Keratinocyte (primary cell): Measurements from ENCODE around the gene ANKRD30B. TPM values are rescaled to one million over a fixed set of nuclear protein-coding genes. Genes with fewer than 3 reads are reported as not detected.
"Not testable (repeated sequence)": the region's sequence is repeated elsewhere in the genome, so short reads cannot be mapped to it uniquely, and the experiment has no call there.

Source experiments
- DNase-seq: peaks from one replicate; pipeline ENCODE4 v3.0.0-alpha.2; 2011; ENCODE audit warnings: low read depth, missing footprints, low spot score
- FAIRE-seq: peaks from 2 replicates; lab custom pipeline; 2011; peaks lifted over from hg19 to GRCh38; lab: Jason Lieb, UNC
- H2AFZ ChIP-seq: 2 replicates; pipeline ENCODE4 v1.6.0; 2012; ENCODE audit warnings: low read length, control low read depth, inconsistent platforms; ENCODE audit not compliant: control insufficient read depth
- H3K27ac ChIP-seq: 2 replicates; pipeline ENCODE4 v1.5.1; 2011; ENCODE audit warnings: low read length; ENCODE audit not compliant: control insufficient read depth, insufficient read depth
- H3K27me3 ChIP-seq: 3 replicates; pipeline ENCODE4 v1.6.0; 2011; ENCODE audit warnings: low read length; ENCODE audit not compliant: control insufficient read depth, insufficient read depth; ENCODE audit errors: extremely low read depth
- H3K36me3 ChIP-seq, 2 experiments: 2 replicates in 1 of 2; 3 replicates in 1 of 2; pipeline ENCODE4 v1.5.1; 2011; ENCODE audit warnings: low read length in 2 of 2, mild to moderate bottlenecking in 1 of 2; ENCODE audit not compliant: control insufficient read depth in 2 of 2, insufficient read depth in 2 of 2; ENCODE audit errors: extremely low read depth in 1 of 2
- H3K4me1 ChIP-seq: 3 replicates; pipeline ENCODE4 v1.5.1; 2011; ENCODE audit warnings: low read length; ENCODE audit not compliant: control insufficient read depth, insufficient read depth; ENCODE audit errors: extremely low read depth
- H3K4me2 ChIP-seq: 3 replicates; pipeline ENCODE4 v1.6.0; 2011; ENCODE audit warnings: low read depth, low read length; ENCODE audit not compliant: control insufficient read depth, insufficient read depth; ENCODE audit errors: extremely low read depth
- H3K4me3 ChIP-seq, 3 experiments: fragments of 200-600 bp in 1 of 3; sonication (generic) in 1 of 3; 2 replicates in 2 of 3; 3 replicates in 1 of 3; pipeline ENCODE4 v1.5.1; 2011 to 2016; ENCODE audit warnings: low read length in 3 of 3, mild to moderate bottlenecking in 3 of 3, control low read depth in 2 of 3, inconsistent platforms in 1 of 3, low read depth in 1 of 3, mixed read lengths in 1 of 3, mixed run types in 1 of 3, moderate library complexity in 1 of 3; ENCODE audit not compliant: control insufficient read depth in 2 of 3, insufficient read depth in 2 of 3; ENCODE audit errors: extremely low read depth in 1 of 3
- H3K79me2 ChIP-seq: 2 replicates; pipeline ENCODE4 v1.6.0; 2012; ENCODE audit warnings: low read length; ENCODE audit not compliant: control insufficient read depth, insufficient read depth
- H3K9ac ChIP-seq: 3 replicates; pipeline ENCODE4 v1.6.0; 2011; ENCODE audit warnings: low read length; ENCODE audit not compliant: control insufficient read depth, insufficient read depth; ENCODE audit errors: extremely low read depth
- H3K9me1 ChIP-seq: 3 replicates; pipeline ENCODE4 v1.6.0; 2011; ENCODE audit warnings: low read length; ENCODE audit not compliant: control insufficient read depth, insufficient read depth; ENCODE audit errors: extremely low read depth
- H3K9me3 ChIP-seq: 2 replicates; pipeline ENCODE4 v1.5.1; 2012; ENCODE audit warnings: low read depth, low read length; ENCODE audit not compliant: control insufficient read depth
- H4K20me1 ChIP-seq: 3 replicates; pipeline ENCODE4 v1.6.0; 2011; ENCODE audit warnings: low read length; ENCODE audit not compliant: control insufficient read depth, insufficient read depth; ENCODE audit errors: extremely low read depth
- dilution Hi-C: fragments of 300-500 bp; cut with MboI; formaldehyde crosslinking; loops from one replicate; pipeline ENCODE4 v1.7.0; 2020; ENCODE audit warnings: low sequenced_read_pairs; ENCODE audit not compliant: extremely low pct_ligation_motif_present
- polyA plus RNA-seq, 5 experiments: library from polyadenylated mRNA; depleted of rRNA in 3 of 5; stranded (reverse) in 3 of 5; stranded (forward) in 1 of 5; unstranded in 1 of 5; fragments of >200 nt; gene quantifications; 1 replicate in 1 of 5; 2 replicates in 3 of 5; 3 replicates in 1 of 5; pipeline versions ENCODE4 v1.2.1 to v1.2.3, GENCODE V29; 2011 to 2012; ENCODE audit warnings: missing spikeins in 2 of 5, low read depth in 1 of 5, low replicate concordance in 1 of 5

The ANKRD30B gene
- polyA plus RNA-seq, 1 donor (not counting 4 experiments of a cell fraction or from before 2014, with no cell fraction given) = not detected

DNA sequence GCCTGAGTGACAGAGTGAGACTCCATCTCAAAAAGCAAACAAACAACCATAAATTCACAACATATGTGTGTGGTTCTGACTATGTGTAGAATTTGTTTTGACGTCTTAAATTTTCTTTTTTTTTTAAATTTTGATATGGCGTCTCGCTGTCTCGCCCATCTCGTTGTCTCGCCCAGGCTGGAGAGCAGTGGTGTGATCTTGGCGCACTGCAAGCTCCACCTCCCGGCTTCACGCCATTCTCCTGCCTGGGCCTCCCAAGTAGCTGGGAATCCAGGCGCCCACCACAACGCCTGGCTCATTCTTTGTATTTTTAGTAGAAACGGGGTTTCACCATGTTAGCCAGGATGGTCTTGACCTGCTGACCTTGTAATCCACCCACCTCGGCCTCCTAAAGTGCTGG lies 63.1 kb downstream of the ANKRD30B start:
- H3K9me1 ChIP-seq, H3K4me2 ChIP-seq, H3K27me3 ChIP-seq, H2AFZ ChIP-seq, dilution Hi-C loops, H3K9ac ChIP-seq, H3K4me1 ChIP-seq, H3K79me2 ChIP-seq, FAIRE-seq, H3K27ac ChIP-seq, H3K9me3 ChIP-seq, H4K20me1 ChIP-seq, DNase-seq, H3K4me3 ChIP-seq, H3K36me3 ChIP-seq: not testable (repeated sequence)

DNA sequence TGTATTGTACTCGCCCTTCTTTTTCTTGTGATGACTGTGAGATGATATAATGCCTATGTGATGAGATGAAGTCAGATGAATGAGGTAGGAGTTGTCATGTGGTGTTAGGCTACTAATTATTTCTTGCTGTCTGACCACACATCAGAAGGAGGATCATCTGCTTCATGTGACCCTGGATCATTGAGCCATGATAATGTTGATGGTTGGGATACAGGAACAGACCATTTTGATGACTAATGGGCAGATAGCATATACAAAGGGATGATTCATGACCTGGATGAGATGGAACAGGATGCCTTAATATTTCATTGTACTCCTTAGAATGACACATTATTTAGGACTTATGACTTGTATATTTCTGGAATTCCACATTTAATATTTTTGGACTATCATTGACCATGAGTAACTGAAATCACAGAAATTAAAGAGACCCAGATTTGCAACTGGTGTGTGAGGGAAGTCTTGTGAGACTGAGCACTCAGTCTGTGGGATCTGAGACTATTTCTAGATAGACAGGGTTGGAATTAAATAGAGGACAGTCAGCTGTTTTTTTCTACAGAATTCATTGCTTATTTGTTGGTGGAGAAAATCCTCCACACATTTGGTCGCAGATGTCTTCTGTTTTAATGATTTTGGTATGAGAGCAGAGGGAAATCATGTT lies 79.1 kb downstream of the ANKRD30B start:
- H3K4me3 ChIP-seq, H3K9me1 ChIP-seq, H3K36me3 ChIP-seq, H3K79me2 ChIP-seq, H3K27ac ChIP-seq, H4K20me1 ChIP-seq, FAIRE-seq, H3K4me1 ChIP-seq, DNase-seq, H2AFZ ChIP-seq, H3K9ac ChIP-seq, H3K9me3 ChIP-seq, H3K27me3 ChIP-seq, H3K4me2 ChIP-seq, dilution Hi-C loops: not testable (repeated sequence)

DNA sequence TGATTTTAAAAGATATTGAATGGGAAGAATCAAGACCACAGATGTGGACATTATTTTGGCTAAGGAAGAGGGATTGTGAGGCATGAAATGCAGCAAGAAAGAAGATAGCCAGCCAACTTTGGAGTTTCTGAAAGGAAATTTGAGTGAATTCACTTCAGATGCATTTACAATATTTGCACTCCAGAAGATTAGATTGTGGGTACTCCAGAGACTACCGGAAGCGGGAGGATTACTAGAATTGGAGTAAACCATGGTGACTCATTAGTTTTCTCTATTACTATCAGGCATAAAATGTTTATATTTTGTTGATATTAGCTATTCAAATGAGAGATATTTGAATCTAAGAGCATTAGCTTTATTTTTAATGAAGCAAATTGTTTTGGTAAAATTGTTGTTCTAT lies 93.6 kb downstream of the ANKRD30B start:
- H3K27ac ChIP-seq, dilution Hi-C loops, H4K20me1 ChIP-seq, H3K9ac ChIP-seq, H3K27me3 ChIP-seq, H3K36me3 ChIP-seq, H3K9me1 ChIP-seq, H3K4me2 ChIP-seq, DNase-seq, H3K79me2 ChIP-seq, FAIRE-seq, H3K9me3 ChIP-seq, H3K4me1 ChIP-seq, H2AFZ ChIP-seq, H3K4me3 ChIP-seq: not testable (repeated sequence)

DNA sequence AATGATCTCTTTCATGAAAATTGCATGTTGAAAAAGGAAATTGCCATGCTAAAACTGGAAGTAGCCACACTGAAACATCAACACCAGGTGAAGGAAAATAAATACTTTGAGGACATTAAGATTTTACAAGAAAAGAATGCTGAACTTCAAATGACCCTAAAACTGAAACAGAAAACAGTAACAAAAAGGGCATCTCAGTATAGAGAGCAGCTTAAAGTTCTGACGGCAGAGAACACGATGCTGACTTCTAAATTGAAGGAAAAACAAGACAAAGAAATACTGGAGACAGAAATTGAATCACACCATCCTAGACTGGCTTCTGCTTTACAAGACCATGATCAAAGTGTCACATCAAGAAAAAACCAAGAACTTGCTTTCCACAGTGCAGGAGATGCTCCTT lies 103.6 kb downstream of the ANKRD30B start:
- dilution Hi-C loops, H3K4me3 ChIP-seq, H2AFZ ChIP-seq, DNase-seq, H3K36me3 ChIP-seq, H4K20me1 ChIP-seq, H3K9me1 ChIP-seq, FAIRE-seq, H3K9ac ChIP-seq, H3K79me2 ChIP-seq, H3K27ac ChIP-seq, H3K9me3 ChIP-seq, H3K4me1 ChIP-seq, H3K27me3 ChIP-seq, H3K4me2 ChIP-seq: not testable (repeated sequence)

DNA sequence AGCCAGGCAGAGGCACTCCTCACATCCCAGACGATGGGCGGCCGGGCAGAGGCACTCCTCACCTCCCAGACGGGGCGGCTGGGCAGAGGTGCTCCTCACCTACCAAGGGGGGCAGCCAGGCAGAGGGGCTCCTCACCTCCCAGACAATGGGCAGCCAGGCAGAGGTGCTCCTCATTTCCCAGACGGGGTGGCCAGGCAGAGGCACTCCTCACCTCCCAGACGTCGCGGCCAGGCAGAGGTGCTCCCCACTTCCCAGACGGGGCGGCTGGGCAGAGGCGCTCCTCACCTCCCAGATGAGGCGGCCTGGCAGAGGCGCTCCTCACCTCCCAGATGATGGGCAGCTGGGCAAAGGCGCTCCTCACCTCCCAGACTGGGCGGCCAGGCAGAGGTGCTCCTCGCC lies 107.7 kb downstream of the ANKRD30B start:
- dilution Hi-C loops, H3K36me3 ChIP-seq, DNase-seq, H3K9ac ChIP-seq, H3K4me1 ChIP-seq, H3K79me2 ChIP-seq, H3K27me3 ChIP-seq, H3K9me1 ChIP-seq, FAIRE-seq, H3K4me2 ChIP-seq, H4K20me1 ChIP-seq, H2AFZ ChIP-seq, H3K4me3 ChIP-seq, H3K27ac ChIP-seq, H3K9me3 ChIP-seq: not testable (repeated sequence)
